OCI-LY7 (cell line): ENCODE results near the gene HIPK3.

Source experiments
- EZH2phosphoT487 ChIP-seq: fragments of 200-600 bp; sonication (generic); IDR thresholded peaks from 2 replicates; pipeline ENCODE4 v1.6.1; 2018; ENCODE audit warnings: low read depth, borderline replicate concordance, mild to moderate bottlenecking, mixed run types, antibody characterized with exemption, low read length, moderate library complexity, mixed read lengths
- TF ChIP-seq, protein P1 (sequence below): fragments of 200-600 bp; sonication (generic); conservative IDR thresholded peaks from 2 replicates; pipeline ENCODE4 v1.5.1; 2014; ENCODE audit warnings: mild to moderate bottlenecking, antibody characterized with exemption, low read length, moderate library complexity, mixed read lengths

DNA sequence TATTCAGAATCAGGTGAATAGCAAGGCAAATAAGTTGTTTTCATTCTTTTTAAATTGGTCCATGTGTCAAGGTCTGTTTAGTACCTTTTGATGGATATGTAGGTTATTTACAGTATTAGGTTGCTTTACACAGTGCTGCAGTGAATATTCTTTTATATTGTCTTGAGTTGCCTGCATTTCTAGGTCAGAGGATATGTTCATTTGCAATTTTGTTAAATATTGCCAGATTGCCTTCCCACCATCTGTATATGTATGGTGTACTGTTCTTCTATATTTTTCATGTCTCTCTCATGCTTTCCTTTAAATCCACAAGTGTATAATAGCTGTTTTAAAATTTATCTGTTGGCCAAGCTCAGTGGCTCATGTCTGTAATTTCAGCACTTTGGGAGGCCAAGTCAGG is 24.6 kb downstream of the HIPK3 start:
- no peak for TF ChIP-seq EZH2phosphoT487
- TF ChIP-seq, protein P1, sequence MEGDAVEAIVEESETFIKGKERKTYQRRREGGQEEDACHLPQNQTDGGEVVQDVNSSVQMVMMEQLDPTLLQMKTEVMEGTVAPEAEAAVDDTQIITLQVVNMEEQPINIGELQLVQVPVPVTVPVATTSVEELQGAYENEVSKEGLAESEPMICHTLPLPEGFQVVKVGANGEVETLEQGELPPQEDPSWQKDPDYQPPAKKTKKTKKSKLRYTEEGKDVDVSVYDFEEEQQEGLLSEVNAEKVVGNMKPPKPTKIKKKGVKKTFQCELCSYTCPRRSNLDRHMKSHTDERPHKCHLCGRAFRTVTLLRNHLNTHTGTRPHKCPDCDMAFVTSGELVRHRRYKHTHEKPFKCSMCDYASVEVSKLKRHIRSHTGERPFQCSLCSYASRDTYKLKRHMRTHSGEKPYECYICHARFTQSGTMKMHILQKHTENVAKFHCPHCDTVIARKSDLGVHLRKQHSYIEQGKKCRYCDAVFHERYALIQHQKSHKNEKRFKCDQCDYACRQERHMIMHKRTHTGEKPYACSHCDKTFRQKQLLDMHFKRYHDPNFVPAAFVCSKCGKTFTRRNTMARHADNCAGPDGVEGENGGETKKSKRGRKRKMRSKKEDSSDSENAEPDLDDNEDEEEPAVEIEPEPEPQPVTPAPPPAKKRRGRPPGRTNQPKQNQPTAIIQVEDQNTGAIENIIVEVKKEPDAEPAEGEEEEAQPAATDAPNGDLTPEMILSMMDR = no peak
